Heart left ventricle (tissue), 13 donors: Measurements from ENCODE around the gene AGTR2.

Source experiments
- CTCF ChIP-seq, 12 donors: fragments of 200-600 bp; sonication (generic) in 4 of 12; IDR thresholded peaks; one replicate each; pipeline versions ENCODE4 v1.5.0 to v1.8.0; 2018 to 2022; ENCODE audit warnings: antibody characterized with exemption in 12 of 12, mild to moderate bottlenecking in 5 of 12
- POLR2A ChIP-seq, 2 donors: fragments of 450-650 bp; IDR thresholded peaks; one replicate each; pipeline ENCODE4 v1.6.1; 2017; ENCODE audit warnings: antibody characterized with exemption in 2 of 2, mild to moderate bottlenecking in 2 of 2, moderate library complexity in 2 of 2
- donor health status: ischemic (EF 13 %, LVEDD 7.1; RV severe dilation, severe dysfunction).
- donor health status: DM: no; HTN: yes; CAD: no.
- donor health status: DM: no; HTN: no; CAD: no.
- donor health status: ischemic (EF 25% LVEDD 6.9; RV normal size, moderate dysfunction).
- donor health status: ischemic (EF 25% LVEDD 5.7; RV mildly dilated, moderate dysfunction).
- donor health status: ischemic (EF 35%, LVEDD 5.7; RV mildly dilated, moderate dysfunction).
- donor health status: nonischemic (EF 11% LVEDD 7.7; RV severe dilation, severe dysfunction).
- donor health status: DM: yes; HTN: yes; CAD: no.
- donor health status: PGD.
- donor health status: ischemic (EF 29% LVEDD 5.4; RV normal size, mild dysfunction).
- donor health status: nonischemic (EF 23%, LVEDD 6.1; RV moderate dilation, normal function).

- TF ChIP-seq CTCF (IDR thresholded peaks at IDR 0.05), result no peak
- TF ChIP-seq POLR2A (IDR thresholded peaks at IDR 0.05), result no peak
Measured at GRCh38 chrX:116135277-116135676, 35.3 kb upstream of the AGTR2 start.
